Right forelimb (tissue), 1 donor: ENCODE results near the gene EFNA5.

Source experiments
- DNase-seq: peaks from one replicate; pipeline ENCODE4 v3.0.0-alpha.2; 2018

The EFNA5 gene

DNA sequence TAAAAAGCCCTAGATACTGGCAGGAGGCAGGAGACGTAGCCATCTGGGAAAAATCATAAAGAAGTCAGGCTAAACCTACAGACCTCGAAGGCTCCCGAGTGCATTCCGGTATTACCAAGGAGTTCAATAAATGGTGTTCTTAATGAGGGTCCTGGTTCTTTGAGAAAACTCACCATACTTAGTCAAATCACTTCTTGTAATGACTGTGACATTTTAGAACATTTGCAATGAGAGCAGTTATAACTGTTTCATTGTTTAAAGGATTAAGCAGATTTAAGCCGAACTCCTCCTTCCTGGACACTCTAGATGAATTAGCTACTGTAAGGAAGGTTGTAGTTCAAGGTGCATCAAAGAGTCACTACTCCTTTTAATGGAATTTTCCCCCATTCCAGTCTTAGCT, 67.8 kb downstream of the EFNA5 start:
- DNase-seq, result no peak

GRCh38 chr5:107601076-107601475, 69.7 kb downstream of the EFNA5 start:
- DNase-seq, result no peak

GRCh38 chr5:107598958-107599357, 71.8 kb downstream of the EFNA5 start:
- DNase-seq, result no peak

GRCh38 chr5:107597803-107598202, 72.9 kb downstream of the EFNA5 start:
- no peak for DNase-seq

DNA sequence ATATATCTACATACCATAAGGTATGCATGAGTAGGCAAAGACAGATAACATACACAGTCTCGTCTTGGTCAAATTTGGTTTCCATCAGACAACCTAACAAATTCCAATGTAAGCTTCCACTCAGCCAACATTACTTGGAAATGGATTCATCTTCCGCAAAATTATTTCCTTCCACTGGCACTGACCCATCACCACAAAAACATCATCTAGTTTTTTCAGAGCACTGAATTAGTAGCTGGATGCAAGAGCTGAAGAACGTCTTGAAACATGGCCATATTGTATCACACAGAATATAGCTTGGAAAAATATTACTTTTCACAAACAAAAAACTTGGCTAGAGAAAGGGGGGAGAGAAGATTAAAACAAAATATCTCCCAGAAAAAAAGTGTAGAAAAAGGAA, 73.5 kb downstream of the EFNA5 start:
- DNase-seq, result no peak

DNA sequence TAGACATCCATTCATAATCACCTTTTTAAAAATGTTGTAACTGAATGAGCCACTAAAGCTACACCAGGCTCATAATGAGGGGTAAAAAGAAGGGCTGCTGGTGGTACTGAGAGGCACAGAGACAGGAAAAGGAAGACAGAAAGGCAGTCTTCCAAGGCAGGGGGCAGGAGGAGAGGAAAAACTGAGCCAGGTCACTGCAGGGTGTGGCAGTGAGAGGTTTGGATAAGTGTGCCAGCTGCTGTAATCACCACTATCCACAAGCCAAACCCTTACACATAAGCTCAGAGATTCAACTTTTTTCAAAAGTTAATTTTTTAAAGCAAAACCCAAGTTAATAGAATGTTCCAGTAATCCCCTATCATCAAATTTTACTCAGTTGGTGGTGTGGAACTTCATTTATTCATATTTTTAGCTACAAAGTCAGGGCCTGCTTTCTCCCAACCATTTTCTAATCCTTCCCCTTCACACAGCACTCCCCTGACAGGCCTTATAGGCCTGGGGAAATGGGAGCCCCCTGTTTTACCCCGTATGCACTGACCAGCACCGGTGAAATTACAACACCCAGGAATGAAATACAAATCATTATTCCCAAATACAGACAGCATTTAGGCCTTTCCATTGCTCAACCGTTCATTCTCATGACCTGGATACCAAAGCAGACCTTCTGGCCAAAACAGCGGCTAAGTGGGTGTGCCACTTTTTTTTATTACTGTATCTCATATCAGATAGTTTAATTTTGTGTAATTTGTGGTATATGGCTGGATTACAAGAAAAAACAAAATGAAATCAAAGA, 76.3 kb downstream of the EFNA5 start:
- no peak for DNase-seq

GRCh38 chr5:107593009-107593408, 77.7 kb downstream of the EFNA5 start:
- no peak for DNase-seq

- DNase-seq, result no peak
Observed at GRCh38 chr5:107592515-107592914, 78.2 kb downstream of the EFNA5 start.

DNA sequence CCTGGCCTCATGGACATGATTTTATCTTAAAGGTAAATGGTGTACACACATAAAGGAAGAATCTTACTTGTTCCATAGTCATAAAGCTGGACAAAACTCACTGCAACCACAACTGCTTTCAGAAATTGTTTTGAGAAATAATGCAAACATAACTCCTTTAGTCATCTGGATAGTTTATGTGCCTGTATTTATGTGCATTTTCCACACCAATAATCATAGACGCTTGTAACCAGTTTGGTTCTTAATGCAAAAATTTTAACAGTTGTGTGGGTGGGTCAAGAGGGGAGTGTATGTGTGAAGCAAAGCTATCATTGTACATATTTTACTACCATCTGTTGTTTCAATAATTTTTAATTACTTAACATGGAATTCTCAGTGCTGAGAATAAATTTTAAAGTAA, 80.1 kb downstream of the EFNA5 start:
- no peak for DNase-seq

DNA sequence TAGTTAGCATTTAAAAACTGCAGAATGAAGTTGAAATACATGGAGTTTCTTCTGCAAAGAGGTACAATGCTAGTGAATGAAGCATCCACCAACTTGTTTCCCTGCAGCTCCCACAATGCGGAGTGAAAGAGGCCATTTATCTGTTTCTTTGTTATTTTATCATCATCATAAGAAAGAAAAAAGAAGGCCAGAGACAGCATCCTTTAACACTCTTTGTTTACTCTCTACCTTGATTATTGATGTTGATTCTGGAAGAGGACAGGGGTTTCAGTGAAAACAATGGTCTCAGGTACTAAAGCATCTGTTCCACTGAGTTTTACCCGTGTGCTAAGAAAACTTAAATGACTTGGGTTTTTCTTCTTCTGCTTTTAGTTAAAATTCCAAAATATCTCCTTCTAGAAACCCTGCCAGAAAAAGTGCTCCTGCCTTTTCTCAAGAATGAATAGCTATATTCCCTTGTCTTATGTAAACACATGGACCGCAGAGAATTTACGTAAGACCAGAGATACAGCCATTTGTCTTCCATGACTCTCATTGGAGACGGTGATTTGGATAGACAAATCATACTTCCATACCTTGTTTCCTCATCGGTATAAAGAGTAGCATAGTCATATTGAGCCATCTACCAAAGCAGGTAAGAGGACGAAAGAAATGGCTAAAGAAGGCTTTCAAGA, 81.1 kb downstream of the EFNA5 start:
- DNase-seq, result no peak

DNA sequence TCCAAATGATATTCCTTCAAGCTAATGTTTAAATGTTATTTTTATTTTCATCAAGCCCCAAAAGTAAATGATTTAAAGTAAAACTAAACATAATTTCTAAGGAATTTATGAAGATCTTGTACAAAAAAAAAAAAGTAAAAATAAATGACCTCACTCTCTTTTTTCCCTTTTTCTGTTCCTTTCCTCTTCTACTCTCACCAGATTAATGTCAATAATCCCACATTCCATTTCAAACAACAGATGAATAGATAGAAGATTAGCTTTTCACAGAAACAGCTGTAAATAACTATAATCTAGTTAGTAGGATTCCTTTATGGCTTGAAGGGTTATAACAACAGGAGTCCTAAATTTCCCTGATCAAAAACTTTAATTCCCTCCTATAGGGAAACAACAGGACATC, 88.1 kb downstream of the EFNA5 start:
- no peak for DNase-seq

GRCh38 chr5:107580889-107581820, 89.6 kb downstream of the EFNA5 start:
- DNase-seq, result no peak

DNA sequence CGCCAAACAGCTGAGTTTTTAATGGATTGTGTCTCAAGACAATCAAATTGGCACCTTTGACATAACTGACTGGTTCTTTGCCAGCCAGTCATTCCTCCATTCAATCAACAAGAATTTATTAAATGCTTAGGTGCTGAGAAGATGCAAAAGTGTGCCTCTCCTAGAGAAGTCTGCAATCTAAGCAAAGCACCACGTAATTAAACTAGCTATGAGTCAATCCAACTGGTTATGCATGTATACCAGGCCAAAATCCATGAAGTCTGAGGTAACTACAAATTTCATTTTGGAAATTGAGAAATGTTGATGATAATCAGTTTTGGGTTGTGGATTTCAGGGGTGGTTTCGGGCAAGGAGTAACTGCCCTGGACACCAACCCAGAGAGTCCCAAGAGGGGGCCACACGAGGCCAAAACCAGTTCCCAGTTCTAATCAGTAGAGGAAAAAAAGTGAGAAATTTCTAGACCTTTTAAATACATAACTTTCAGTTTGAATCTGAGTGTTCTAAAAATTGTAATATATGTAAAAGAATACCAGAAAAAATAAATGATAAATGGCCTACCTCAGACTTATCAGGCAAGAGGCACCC, 92.6 kb downstream of the EFNA5 start:
- no peak for DNase-seq

DNA sequence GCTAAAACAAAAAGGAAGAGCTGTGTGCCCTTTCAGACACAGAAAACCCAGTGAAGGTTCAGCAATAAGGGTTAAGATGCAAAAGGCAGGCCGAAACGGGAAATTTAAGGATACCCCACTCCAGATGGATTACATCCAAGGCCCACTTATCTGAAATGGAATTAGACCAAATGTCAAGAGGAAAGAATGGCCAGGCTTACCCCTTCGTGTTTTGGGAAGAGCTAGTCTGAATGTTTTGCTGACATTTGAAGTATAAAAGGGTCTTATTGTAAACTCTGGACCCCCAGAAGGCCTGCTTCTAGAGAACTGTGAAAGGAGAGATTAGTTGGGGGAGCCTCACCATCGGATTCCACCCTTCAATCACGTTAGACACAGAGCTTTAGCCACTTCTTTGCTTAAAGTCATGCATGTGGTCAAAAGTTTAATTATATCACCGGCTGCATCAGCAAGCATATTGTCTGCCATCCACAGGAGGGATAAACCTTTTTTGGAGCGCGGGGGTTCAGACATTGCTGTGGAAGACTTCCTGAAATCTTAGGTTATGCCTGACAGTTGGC, 93.3 kb downstream of the EFNA5 start:
- DNase-seq, result no peak

DNA sequence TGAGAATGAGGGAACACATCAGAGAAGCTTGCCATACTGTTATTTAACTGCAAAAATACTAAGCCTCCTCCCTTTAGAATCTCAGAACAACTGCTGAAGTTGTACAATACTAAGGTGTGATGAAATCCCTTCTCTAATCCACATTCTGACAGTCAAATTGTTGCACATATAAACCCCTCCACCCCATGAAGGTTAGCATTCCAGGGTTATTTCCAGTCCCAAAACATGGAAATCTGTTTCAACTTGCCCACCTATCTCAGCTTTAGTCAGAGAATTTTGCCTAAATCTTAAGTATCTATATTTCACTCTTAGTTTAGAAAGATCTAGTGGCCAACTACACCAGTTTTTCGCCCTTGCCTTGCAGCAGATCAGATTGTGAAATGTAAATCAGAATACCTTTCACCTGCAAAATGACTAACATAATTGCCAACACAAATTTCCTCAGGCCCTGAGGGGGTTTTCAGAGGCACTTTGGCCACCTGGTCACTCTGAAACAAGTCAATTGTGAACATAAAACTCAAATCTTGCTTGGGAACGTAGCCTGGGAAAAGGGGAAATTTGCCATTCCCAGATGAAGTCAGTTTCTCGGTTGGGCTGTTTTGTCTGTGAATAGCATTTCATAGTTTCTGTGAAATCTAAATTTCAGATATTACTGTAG, 93.9 kb downstream of the EFNA5 start:
- no peak for DNase-seq

DNA sequence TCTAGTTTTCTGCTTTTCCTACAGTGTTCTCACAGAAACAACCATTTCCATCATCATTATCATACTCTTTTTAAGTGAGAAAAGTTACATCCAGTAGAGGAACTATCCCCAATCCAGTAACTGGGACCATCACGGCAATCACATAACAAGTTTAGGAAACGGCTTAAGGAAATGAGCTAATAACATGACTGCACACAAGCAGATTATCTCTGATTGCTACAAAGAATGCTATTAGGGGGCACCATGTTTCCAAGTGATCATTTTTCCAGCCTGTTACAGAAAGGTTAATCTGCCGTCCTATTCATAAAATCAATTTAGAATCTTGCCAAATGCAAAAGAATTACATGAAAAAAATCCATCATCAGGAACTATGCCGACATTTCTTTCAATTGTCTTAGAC, 94.6 kb downstream of the EFNA5 start:
- DNase-seq, result no peak

GRCh38 chr5:107574287-107574686, 96.5 kb downstream of the EFNA5 start:
- DNase-seq, result no peak

DNA sequence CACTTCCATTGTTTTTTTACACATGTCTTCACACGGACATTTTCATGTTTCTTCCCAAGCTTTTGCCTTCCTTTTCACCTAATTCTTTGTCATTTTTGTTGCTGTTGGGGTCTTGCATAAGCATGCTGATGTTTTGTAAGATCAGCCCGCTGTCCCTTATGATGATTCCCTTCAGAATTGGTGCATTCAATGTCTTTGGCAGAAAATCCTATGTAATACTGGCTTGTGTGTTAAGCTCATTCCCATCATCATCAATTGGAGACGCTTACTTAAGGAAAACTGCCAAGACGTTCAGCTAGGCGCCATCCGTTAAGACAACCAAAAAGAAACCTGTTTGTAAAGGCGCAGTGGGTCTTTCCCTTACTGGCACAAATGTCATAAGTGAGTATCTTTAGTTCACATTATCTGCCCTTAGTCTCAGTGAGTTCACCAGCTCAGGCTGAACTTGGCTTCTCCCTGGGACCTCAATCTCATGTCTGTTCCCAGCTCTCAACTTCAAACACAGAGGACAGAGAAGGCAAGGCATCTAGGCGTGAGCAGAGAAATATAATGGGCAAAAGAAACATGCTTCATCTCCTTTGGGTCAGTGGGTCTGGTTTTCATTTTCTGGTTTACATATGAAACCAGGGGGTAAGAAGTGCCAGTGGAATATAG, 97.9 kb downstream of the EFNA5 start:
- no peak for DNase-seq

DNA sequence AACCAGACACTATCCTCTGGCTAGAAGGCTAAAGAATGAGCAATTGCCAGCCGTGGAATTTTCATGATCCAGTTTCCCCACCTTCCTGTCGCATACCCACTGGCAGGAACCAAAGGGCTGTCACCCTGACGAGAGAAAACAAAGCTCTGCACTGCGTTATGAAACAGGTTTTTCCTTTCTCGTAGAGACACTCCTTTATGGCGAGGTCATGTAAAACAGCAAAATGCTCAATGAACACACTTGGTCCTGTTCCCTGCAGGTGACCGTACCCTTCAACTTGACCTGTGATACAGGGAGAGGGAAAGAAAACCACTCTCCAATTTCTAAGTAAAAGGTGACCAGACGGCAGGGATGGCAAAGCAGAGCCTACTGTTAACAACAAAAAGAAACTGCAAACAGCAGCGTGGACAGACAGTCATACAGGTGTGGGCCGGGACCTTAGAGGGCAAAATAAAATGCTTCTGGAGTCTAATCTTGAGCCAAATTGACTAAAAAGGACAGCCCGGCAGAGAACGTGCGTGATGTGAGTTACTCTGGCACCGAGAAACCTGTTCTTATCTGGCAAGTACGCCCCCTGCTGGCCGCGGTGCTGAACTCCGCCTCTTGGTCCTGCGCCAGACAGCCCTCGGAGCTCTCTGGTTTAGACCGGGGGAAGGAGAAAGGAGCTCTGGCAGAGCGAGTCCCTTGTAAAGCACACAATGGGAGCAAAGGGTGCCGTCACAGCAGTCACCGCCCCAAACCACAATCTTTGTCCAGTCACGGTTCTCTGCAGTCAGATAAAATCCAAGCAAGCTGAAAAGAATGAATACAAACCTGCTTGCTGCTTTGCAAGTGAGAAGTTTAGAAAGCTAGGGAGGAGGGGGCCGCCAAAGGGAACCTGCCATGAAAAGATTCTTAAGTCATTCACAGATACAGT, 98.9 kb downstream of the EFNA5 start:
- peak; percentile 96 for DNase-seq

DNA sequence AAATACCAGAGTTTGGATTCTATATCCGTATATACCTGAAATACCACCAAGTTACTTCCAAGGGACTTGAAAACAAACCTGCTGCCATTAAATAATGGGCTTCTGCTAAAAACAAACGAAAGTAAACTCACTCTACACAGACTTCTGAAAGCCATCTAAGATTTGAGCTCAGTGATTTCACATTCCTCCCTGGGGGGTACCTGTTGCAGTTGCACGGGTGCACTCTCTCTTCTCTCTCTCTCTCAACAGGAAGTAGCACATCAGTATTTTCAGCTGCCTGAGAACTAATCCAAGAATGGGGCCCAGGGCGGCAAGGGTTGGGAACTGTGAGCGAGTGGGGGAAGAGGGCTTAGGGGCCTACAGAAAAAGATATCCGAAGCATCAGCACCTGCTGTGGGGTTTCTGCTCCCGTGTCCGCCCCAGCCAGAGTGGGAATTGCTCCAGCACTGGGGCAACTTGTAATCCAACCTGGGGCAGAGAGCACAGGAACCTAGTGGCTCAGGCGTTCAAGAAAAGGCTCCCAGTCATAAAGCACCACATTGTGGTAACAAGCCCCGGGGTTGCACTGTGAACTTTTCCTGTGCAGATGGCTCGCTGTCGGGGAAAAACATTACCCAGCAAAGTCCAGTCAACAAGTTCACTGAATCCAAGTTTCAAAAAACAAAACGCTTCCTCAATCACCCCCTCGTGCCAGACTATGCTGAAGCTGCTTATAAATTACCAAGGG, 99.8 kb downstream of the EFNA5 start:
- no peak for DNase-seq
